Gastrocnemius medialis (tissue), 4 donors: Measurements from ENCODE around the gene AXIN1.

Source experiments
- CTCF ChIP-seq, 5 experiments: fragments of 450-650 bp in 3 of 5; fragments of 200-600 bp in 2 of 5; sonication (generic) in 2 of 5; IDR thresholded peaks in 4 of 5; conservative IDR thresholded peaks in 1 of 5; 1 replicate in 4 of 5; 2 replicates in 1 of 5; pipeline ENCODE4 v1.5.1; 2016 to 2019; ENCODE audit warnings: antibody characterized with exemption in 5 of 5, mild to moderate bottlenecking in 3 of 5, moderate library complexity in 3 of 5
- POLR2A ChIP-seq, 2 donors: fragments of 450-650 bp; IDR thresholded peaks; one replicate each; pipeline ENCODE4 v1.6.1; 2017; ENCODE audit warnings: antibody characterized with exemption in 2 of 2, mild to moderate bottlenecking in 2 of 2, moderate library complexity in 2 of 2

GRCh38 chr16:270381-271255 lies 81.9 kb downstream of the AXIN1 start:
- TF ChIP-seq CTCF (IDR thresholded peaks at IDR 0.05 in 4 of 5, conservative IDR thresholded peaks at IDR 0.05 in 1 of 5) (no peak), POLR2A (IDR thresholded peaks at IDR 0.05) (no peak)
